Measurements from ENCODE around the gene TPRN.

The TPRN gene

DNA sequence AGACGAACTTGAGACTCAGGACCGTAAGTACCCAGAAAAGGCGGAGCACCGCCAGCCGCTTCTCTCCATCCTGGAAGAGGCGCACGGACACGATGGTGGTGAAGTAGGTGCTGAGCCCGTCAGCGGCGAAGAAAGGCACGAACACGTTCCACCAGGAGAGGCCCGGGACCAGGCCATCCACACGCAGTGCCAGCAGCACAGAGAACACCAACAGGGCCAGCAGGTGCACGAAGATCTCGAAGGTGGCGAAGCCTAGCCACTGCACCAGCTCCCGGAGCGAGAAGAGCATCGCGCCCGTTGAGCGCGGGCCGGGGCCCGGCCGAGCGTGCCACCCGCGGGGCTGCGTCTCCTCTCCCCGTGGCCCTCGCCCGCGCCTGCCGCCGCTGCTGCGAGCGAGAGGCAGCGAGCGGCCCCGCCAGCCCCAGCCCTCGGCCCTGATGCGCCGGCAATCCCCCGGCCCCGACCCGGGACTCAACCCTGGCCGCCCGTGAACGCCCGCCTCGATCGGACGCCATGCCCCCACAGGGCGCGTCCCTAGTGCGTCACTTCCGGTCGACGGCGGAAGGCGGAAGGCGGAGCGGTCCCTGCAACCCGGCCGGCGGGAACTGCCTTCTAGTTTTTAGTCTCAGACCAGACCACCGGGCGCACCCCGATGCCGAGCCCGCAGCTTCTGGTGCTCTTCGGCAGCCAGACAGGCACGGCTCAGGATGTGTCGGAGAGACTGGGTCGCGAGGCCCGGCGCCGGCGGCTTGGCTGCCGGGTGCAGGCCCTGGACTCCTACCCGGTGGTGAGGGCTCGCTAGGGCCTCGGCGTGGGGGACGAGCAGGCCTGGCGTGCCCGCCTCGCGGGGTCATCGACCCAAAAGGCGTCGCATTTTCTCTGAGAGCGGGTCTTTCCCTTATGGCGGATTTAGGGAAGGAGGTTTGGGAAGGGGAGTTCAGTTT, 4.9 kb upstream of the TPRN start, which contains the start of the genes NDOR1 and TMEM203:
Gene NDOR1 (plus strand): TSS at position 575 of the 944 bp plus-strand sequence. CDS start 78 bp downstream, at position 653.
Gene TMEM203 (minus strand): TSS at position 523 of the 944 bp plus-strand sequence. CDS start 234 bp downstream, at position 289.
- peak; percentile 93 for DNase-seq

DNA sequence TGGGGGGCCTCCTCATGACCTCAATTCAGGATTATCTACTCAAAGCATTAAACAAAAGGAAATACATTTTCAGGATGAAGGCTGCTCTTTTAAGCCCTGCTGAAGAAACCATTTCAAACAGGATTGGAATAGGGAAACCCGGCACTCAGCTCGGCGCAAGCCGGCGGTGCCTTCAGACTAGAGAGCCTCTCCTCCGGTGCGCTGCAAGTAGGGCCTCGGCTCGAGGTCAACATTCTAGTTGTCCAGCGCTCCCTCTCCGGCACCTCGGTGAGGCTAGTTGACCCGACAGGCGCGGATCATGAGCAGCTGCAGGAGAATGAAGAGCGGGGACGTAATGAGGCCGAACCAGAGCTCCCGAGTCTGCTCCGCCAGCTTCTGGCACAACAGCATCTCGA, 4.2 kb upstream of the TPRN start:
- DNase-seq = no peak

DNA sequence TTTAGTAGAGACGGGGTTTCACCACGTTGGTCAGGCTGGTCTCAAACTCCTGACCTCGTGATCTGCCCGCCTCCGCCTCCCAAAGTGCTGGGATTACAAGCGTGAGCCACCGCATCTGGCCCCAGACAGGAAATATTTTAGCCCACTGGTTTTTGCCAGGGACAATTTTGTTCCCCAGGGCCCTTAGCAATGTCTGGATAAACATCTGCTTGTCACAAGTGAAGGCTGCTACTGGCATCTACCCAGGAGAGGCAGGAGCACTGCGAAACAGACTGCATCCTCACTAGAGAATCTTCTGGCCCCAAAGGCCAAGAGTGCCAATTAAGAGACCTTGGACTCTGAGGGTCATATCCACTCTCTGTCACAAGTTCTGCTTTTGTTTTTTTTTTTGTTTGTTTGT, 2.4 kb upstream of the TPRN start:
- no peak for DNase-seq

DNA sequence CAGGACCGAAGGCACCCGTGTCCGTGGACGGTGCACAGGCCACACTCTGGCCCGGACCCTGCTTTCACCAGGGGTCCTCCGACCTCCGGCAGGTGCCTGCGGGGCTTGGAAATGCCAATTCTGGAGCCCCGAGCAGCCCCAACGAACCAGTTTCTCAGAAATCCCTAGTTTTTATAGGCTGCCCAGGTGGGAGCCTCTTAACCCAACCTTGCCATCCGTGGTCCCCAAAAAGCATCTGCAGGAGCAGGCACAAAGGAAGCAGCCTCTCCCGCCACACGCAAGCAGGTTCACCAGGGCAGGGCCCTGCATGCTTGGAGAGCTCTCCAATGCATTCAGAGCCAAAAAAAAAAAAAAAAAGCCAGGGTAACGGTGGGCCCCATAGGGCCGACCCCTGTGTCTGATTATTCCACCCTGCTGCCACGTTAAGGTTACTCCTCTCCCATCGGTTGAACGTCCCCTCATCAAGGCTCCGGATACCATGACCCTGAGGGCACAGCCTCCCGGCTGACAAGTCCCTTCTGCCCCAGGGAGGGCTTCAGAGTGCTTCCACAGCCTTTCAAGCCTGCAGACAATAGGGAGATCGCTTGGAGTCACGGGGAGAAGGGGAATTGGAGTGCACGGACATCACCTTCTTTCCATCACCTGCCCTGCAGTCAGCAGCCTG, 796 bp upstream of the TPRN start:
- DNase-seq = no peak

DNA sequence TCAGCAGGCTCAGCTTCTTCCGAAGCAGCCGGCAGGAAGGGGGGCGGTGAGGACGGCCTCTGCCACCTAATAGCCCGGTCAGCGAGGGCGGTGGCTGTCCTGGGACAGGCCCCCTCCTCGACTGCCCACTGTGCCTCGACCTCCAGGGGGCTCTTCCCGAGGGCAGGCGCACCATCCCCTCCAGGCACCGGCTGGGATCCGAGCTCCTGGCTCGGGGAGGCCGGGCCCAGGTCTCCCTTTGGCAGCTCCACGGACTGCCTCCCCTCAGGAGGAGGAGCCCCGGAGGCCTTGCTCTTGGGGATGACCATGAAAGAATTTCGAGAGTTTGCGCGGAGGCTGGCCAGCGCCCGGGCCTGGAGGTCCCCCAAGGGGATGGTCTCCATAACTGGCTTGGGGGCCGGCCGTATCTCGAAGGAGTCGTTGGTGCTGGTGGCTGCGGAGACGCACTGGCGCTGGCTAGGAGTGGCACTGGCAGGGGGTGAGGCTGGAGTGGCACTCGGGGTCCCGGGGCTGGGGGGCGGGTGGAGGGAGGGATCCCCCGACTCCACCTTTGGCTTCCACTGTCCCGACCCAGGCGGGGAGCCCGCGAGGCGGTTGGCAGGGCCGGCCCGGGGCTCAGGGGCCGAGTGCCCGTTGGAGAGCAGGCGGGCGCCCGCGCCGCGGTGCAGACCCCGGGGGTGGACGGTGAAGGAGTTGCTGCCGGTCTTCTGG, 975 bp downstream of the TPRN start:
- no peak for DNase-seq

DNA sequence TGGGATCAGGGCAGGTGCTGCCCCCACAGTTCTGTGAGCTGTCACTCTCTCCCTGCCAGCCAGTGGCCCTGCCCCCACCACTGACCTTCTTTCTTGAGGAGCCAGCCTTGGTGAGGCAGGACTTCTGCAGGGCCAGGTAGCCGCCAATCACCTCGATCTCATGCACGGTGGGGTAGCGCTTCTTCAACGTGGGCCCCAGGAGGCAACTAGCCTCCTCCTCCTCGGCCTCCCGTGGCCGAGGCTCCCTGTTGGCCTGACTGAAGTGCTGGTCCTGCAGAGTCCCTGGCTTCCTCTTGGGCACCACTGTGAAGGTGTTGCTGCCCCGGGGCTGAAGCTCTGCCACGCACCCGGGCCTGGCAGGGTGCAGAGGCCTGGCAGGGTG, 1.6 kb downstream of the TPRN start:
- no peak for DNase-seq

DNA sequence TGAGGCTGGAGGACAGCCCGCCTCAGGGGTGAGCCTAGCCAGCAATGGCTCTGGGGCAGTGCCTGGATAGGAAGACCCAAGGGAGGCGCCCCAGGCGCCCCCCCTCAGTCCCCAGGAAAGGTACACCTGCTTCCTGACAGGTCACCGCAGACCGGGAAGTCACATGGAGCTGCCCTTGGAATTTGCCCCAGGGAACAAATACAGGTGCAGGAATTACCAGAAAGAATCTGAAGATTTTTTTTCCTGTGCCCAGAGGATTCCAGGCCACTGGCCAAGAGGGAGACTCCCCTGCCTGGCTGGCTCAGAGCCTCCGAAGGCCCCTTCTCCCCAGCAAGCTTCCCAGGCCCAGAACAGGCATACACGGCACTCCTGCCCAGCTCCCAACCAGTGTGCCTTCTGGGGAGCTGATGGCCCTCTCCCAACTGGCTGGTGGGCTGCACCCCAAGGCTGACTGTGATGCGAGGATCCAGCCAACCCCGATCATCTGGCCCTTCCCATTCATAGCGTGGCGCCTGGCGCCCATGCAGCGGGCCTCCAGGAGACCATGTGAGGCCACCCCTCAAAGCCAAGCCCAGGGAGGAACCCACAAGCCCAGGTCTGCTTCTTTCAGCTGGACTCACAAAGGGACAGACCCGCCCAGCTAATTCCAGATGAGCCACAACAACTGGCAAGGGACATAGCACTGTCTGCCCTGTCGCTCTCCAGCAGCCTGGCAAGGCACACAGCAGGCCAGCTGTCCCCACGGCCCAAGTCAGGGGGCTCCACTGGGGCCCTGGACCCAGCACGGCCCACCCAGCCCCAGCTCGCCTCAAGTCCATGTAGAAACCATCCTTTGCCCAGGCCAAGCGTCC, 2.3 kb downstream of the TPRN start:
- DNase-seq = no peak

DNA sequence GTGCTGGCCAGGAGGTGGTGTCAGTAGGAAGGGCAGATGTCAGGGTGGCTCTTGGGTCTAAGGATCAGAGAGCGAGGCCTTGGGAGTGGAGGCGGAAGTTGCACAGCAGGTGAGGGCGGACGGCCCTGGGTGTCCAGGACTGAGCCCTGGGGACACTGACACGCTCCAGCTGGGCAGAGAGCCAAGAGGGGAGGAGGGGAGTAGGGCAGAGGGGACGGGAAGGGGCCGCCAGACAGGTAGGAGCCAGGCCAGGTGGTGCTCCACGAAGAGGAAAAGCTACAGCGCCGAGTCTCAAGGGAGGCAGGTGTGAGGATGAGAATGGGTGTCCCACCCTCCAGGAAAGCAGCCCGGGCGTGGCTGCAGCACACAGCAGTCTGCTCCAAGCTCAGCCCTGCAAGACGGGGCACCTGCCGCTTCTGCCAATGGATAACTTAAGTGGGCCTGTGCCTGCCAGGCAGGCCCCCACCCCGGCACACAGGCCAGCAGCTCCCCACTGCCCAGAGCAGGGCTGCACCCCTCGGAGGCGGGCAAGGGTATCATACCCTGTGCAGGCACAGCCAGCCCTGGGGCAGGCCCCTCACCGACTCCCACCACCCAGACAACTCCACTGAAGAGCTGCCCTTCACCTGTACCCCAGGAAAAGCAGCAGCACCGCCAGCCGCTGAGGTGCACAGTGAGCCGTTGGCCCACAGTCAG, 4.9 kb downstream of the TPRN start:
- no peak for DNase-seq

DNA sequence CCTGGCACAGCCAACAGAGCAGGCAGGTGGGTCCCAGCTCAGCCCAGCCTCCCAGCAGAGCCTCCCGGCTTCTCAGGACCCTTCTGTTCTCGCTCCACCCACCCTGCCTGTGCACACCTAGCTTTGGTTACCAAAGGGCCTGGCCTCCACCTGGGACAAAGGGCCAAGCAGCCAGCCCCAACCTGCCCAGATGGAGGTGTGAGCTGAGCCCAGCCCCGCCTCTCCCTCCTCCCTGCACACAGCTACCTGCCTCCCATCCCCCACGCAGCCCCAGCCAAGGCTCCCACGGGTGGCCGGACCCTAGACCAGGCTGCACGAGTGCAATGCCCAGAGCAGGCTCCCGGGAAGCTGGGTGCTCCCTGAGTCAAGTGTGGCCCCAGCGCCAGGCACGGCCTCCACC, 5.6 kb downstream of the TPRN start:
- DNase-seq = no peak

DNA sequence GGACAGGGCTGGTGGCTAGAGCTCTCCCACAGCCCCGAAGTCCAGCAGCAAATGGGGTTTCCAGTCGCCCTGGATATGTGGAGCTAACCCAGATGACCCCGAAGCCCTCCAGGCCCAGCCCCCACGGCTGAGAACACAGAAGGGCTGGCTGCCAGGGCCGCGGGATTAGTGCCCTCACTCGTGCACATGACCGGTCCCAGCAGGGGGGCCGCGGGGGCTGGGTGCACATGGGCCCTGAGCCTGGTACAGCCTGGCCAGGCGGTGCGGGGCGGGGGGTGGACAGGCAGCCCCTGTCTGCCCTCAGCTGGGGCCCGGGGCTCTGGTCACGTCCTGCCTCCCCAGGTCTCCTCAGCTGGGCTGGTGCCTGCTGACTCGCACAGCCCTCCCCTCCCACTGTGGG, 6.2 kb downstream of the TPRN start:
- no peak for DNase-seq

DNA sequence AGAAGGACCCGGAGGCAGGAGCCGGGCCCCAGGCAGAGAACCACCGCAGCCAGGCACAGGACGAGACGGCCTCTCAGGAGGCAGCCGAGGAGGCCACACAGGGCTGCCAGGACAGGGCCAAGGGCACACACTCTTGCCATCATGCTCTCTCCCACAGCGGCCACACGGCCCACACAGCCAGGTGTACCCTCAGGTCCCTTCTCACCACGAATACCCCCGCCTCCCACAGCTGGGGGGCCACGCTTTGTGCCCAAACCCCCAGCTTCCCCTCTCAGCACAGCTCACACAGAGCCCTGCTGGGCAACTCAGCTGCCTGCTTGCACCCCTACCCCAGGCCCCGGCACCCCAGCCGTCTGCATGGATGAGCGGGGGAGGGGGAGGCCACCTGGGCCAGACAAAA, 6.8 kb downstream of the TPRN start:
- DNase-seq = no peak

DNA sequence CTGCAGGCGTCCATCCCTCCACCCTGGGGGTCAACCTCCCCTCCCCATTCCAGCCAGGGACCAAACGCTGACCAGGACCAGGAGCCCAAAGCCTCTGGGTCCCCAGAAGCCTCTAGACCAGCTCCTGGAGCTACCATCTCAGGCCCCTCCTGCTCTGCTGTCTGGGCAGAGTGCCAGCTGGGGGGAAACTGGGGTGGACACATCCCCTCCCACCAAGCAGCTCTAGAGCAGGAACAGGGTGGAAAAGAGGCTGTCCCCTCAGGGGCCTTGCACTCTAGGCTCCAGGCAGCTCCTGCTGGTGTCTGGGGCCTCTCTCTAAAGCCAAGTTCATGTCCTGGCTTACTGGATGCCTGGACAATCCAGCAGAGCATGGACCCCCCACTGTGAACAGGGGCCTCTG, 7.7 kb downstream of the TPRN start:
- DNase-seq = no peak

DNA sequence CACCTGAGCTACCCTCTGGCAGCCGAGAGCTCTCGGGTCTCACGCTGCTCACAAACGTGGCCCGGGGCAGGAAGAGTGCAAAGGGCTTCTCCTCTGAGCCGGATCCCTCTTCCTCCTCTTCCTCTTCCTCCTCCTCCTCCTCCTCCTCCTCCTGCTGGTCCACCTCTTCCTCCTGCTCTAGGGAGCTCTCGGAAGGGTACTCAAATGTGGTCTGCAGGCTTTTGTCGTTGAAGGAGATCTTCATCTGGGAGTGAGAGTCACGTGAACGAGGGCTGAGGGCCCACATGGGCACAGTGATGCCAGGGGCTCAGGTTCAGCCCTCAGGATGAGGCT, 8.1 kb downstream of the TPRN start:
- no peak for DNase-seq

DNA sequence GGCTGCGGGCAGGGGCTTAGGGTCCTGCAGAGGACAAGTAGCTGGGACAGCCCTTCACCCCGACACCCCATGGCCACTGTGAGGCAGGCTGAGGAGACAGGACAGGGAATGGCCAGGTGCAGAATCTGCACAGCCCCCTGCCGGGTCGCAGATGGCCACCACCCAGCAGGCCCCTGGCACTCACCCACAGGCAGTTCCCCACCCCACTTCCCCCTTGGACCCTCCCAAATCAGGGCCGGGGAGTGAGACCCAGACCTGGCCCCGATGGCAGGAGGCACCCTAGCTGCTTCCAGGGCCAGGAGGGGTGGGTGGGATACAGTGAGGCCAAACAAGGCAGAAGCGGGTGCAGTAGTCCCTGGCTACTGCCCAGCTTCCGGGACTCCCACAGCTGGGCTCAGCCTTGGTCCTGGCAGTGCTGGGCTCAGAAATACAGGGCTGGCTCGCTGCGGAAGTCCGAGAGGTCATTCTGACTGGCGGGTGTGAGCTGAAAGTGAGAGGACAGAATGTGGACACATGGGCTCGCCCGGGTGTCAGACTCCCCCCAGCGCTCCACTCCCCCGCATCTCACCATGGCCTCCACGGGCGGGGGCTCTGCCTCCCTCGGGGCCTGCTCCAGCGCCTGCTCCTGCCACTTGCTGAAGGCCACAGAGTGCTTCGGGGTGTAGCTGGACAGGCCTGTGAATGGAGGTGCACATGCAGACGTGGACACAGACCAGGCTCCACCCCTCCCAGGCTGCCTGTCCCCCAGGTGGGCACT, 8.7 kb downstream of the TPRN start:
- DNase-seq = no peak

DNA sequence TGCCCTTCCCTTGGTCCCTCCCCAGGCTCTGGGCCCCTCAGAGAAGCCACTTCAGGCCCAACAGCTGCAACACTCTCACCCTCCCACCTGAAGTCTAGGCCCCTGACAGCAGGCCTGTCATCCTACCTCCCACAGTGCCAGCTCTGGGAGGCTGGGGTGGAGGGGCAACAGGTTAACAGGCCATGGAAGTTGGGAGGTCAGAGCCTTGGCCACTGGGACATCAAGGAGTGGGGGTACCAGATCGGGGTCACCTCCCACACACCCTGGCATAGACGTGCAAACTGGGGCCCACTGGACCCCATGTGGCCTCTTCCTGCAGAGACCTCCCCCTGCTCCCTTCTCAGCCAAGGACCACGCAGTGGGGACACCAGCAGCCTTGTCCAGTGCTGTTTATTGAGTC, 9.3 kb downstream of the TPRN start:
- DNase-seq = no peak

DNA sequence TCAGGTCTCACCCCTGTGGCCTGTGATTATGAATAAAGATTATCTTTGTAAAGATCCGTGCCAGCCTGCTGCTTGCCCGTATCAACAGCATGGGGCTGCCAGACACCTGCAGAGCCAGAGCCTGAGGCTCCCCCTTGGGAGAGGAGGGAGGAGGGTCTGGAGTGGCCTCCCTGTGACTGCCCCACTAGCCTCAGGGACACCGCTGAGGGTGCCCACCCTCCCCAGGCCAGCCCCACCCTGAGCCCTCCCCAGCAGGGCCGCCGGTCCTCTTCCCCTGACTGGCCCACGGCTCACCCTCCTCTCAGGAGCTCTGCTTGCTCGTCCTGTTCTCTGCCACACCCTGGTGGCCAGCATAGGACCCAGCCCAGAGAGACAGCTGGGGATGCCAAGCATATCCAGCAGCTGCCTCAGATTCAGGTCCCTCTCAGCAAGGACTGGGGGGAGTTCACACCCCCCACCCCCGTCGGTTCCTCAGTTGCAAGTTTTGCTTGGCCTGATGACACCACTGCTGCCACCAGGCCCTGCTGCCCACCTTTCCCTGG, 10.2 kb downstream of the TPRN start:
- no peak for DNase-seq

DNA sequence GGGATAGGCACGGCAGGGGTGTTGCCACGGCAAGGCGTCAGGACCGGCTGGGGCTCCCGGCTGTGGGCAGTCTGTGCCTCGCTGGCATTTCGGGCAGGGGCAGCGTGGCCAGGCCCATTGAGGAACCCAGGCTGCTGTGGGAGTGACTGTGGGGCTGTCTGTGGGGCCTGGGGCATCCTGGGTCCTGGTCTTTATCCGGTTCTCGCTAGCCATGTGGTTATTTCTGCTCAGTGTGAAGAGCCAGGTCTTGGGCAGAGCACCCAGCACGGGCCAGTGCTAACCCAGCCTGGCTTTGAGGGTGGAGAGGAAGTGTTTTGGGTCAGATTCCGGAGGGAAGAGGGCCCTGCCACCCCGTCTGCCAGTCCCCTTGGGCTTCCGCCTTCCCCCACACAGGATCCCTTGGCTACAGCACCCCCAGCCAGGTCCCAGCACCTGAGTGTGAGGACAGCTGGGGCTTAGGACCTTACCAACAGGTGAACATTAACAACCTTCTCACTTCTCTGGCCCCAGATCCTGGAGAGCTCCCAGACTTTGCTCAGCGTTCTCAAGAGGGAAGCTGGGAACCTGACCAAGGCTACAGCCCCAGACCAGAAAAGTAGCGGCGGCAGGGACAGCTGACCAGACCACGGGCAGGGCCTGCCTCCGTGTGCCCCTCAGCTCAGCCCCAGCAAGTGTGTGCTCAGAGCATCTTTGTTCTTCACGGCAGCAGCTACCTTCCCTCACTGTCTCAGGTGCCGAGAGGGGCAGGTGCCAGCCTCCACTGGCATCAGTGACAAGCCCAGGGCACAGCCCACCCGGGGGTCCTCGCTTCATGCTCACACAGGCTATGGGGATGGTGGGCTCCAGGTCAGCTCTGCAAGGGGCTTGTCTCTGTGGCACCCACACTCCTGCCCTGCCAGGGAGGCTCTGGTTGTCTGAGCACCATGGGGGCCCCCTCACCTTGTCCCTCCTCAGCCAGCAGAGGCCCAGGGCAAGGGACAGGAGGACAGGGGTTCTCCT, 10.9 kb downstream of the TPRN start:
- DNase-seq = no peak

DNA sequence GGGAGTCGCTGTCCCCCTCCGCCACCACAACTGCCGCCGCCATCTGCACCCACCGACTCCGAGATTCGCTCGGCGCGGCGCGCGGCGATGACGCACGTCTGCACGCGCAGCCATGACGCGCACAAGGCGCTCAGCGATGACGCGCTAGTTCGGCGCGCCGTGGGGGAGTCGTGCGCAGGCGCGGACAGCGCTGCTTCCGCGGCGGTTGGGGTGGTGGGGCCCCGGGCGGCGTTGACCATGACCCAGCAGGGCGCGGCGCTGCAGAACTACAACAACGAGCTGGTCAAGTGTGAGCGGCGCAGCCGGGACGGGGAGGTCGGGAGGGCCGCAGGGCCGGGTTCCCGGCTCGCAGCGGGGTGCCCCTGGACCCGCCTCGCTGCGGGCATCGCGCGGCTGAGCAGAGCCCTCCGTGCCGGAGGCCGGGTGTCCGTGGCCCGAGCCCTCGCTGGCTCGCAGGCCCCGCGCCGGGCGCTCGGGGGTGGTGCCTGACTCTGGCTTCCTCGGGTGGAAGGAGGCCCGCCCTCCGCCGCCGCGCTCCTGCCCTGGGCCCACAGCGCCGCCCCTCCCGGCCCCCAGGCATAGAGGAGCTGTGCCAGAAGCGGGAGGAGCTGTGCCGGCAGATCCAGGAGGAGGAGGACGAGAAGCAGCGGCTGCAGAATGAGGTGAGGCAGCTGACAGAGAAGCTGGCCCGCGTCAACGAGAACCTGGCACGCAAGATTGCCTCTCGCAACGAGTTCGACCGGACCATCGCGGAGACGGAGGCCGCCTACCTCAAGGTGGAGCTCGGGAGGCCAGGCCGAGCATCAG, 11.8 kb downstream of the TPRN start, which contains the start of the genes ANAPC2 and SSNA1:
Gene ANAPC2 (minus strand): TSS at position 71 of the 807 bp plus-strand sequence. CDS start 28 bp downstream, at position 43.
Gene SSNA1 (plus strand): TSS at position 187 of the 807 bp plus-strand sequence. CDS start 51 bp downstream, at position 238.
- peak; percentile 94 for DNase-seq

Data from right hindlimb (tissue), 1 donor.